Upper lobe of left lung (tissue), 4 donors: ENCODE measurements around the gene CGB1.

Experiments
- CTCF ChIP-seq, 6 experiments: fragments of 450-650 bp in 4 of 6; fragments of 200-600 bp in 2 of 6; sonication (generic) in 2 of 6; IDR thresholded peaks; one replicate each; pipeline ENCODE4 v1.5.1; 2016 to 2019; ENCODE audit warnings: antibody characterized with exemption in 6 of 6
- POLR2A ChIP-seq, 4 donors: fragments of 450-650 bp; IDR thresholded peaks; one replicate each; pipeline ENCODE4 v1.5.1; 2016 to 2017; ENCODE audit warnings: antibody characterized with exemption in 4 of 4, mild to moderate bottlenecking in 2 of 4

GRCh38 chr19:49019242-49019932 lies 17.3 kb downstream of the CGB1 start:
- TF ChIP-seq CTCF (IDR thresholded peaks at IDR 0.05) (peak in 1 of 6 experiments; percentile 37), POLR2A (IDR thresholded peaks at IDR 0.05) (no peak)
